WTC11 (cell line): ENCODE data around the gene TMEM143. TPM values are rescaled to one million over a fixed set of nuclear protein-coding genes. Genes with fewer than 3 reads are reported as not detected.
A peak's percentile ranks its signal among the peaks of the same experiment; 100 is the strongest.

Source experiments
- ATAC-seq: fragments of 200-7000 bp; cut with Tn5 transposase; 2 replicates; pipeline ENCODE4 v1.10.0; 2021; ENCODE audit warnings: mild to moderate bottlenecking, moderate library complexity
- Bru-seq: library from RNA; stranded (reverse); fragments of 400-500 nt; gene quantifications from one replicate; lab custom pipeline; 2021; lab: Mats Ljungman, UMichigan
- CTCF ChIA-PET: fragments of 300-600 bp; sonication (Branson Sonifier 250); formaldehyde crosslinking; loops from one replicate; lab custom pipeline; 2021; ENCODE audit warnings: antibody characterized with exemption; lab: Charles Lee
- POLR2A ChIA-PET: fragments of 350-600 bp; sonication (Branson Sonifier 250); formaldehyde crosslinking; loops from one replicate; lab custom pipeline; 2021; ENCODE audit warnings: antibody characterized with exemption; lab: Charles Lee
- DNase-seq: peaks from one replicate; pipeline ENCODE4 v3.0.0; 2021; ENCODE audit warnings: low spot score
- H3K27ac Mint-ChIP-seq: 2 replicates; pipeline ENCODE4 v1.8.0; 2021; ENCODE audit warnings: mixed read lengths
- H3K27me3 Mint-ChIP-seq: 2 replicates; pipeline ENCODE4 v1.8.0; 2021; ENCODE audit warnings: low read depth, mild to moderate bottlenecking, moderate library complexity, mixed read lengths
- H3K36me3 Mint-ChIP-seq: 2 replicates; pipeline ENCODE4 v1.8.0; 2021; ENCODE audit warnings: mixed read lengths
- H3K4me1 Mint-ChIP-seq: 2 replicates; pipeline ENCODE4 v1.8.0; 2022; ENCODE audit warnings: mixed read lengths
- H3K4me3 Mint-ChIP-seq: 2 replicates; pipeline ENCODE4 v1.8.0; 2021; ENCODE audit warnings: mild to moderate bottlenecking, moderate library complexity, mixed read lengths
- H3K9me3 Mint-ChIP-seq: 2 replicates; pipeline ENCODE4 v1.8.0; 2021; ENCODE audit warnings: mixed read lengths
- CBFB ChIP-seq: sonication (generic); formaldehyde crosslinking; IDR thresholded peaks from 2 replicates; pipeline ENCODE4 v1.8.1; 2022; ENCODE audit warnings: mild to moderate bottlenecking, low read depth, missing genetic modification reagents
- E2F5 ChIP-seq: sonication (generic); formaldehyde crosslinking; IDR thresholded peaks from 2 replicates; pipeline ENCODE4 v1.8.1; 2022; ENCODE audit warnings: mild to moderate bottlenecking, moderate library complexity, missing genetic modification reagents
- EMX1 ChIP-seq: fragments of 250-450 bp; sonication (Bioruptor Pico); IDR thresholded peaks from 2 replicates; pipeline ENCODE4 v1.8.0; 2021; ENCODE audit warnings: mild to moderate bottlenecking
- ERG ChIP-seq: fragments of 250-450 bp; sonication (Bioruptor Pico); IDR thresholded peaks from 2 replicates; pipeline ENCODE4 v1.8.0; 2021; ENCODE audit warnings: mild to moderate bottlenecking
- ETV6 ChIP-seq: sonication (generic); formaldehyde crosslinking; IDR thresholded peaks from 2 replicates; pipeline ENCODE4 v1.8.1; 2022; ENCODE audit warnings: mild to moderate bottlenecking, missing genetic modification reagents
- FOXK1 ChIP-seq: sonication (generic); formaldehyde crosslinking; IDR thresholded peaks from 2 replicates; pipeline ENCODE4 v1.8.0; 2022; ENCODE audit warnings: mild to moderate bottlenecking, moderate library complexity, missing genetic modification reagents
- FOXP1 ChIP-seq: sonication (generic); formaldehyde crosslinking; IDR thresholded peaks from 2 replicates; pipeline ENCODE4 v1.8.0; 2022; ENCODE audit warnings: missing genetic modification reagents, mild to moderate bottlenecking, moderate library complexity, borderline replicate concordance
- GABPB1 ChIP-seq: sonication (generic); formaldehyde crosslinking; IDR thresholded peaks from 2 replicates; pipeline ENCODE4 v1.8.1; 2023; ENCODE audit warnings: mild to moderate bottlenecking, missing genetic modification reagents
- IRF2 ChIP-seq: sonication (generic); formaldehyde crosslinking; IDR thresholded peaks from 2 replicates; pipeline ENCODE4 v1.8.0; 2022; ENCODE audit warnings: low read depth, missing genetic modification reagents, borderline replicate concordance
- MAX ChIP-seq: sonication (generic); formaldehyde crosslinking; IDR thresholded peaks from 2 replicates; pipeline ENCODE4 v1.8.0; 2022; ENCODE audit warnings: mild to moderate bottlenecking, missing genetic modification reagents
- MYBL2 ChIP-seq: sonication (generic); formaldehyde crosslinking; IDR thresholded peaks from 2 replicates; pipeline ENCODE4 v1.8.1; 2023; ENCODE audit warnings: mild to moderate bottlenecking, moderate library complexity, missing genetic modification reagents
- NR2C2 ChIP-seq: sonication (generic); formaldehyde crosslinking; IDR thresholded peaks from 2 replicates; pipeline ENCODE4 v1.8.0; 2022; ENCODE audit warnings: mild to moderate bottlenecking, missing genetic modification reagents
- PRDM15 ChIP-seq: sonication (generic); formaldehyde crosslinking; IDR thresholded peaks from 2 replicates; pipeline ENCODE4 v1.8.0; 2022; ENCODE audit warnings: missing genetic modification reagents
- SMAD3 ChIP-seq: sonication (generic); formaldehyde crosslinking; IDR thresholded peaks from 2 replicates; pipeline ENCODE4 v1.8.0; 2022; ENCODE audit warnings: missing genetic modification reagents, mild to moderate bottlenecking, borderline replicate concordance
- SP1 ChIP-seq: sonication (generic); formaldehyde crosslinking; conservative IDR thresholded peaks from 2 replicates; pipeline ENCODE4 v1.8.1; 2022; ENCODE audit warnings: missing genetic modification reagents
- STAT6 ChIP-seq: sonication (generic); formaldehyde crosslinking; conservative IDR thresholded peaks from 2 replicates; pipeline ENCODE4 v1.8.1; 2023; ENCODE audit warnings: mild to moderate bottlenecking, low read depth, missing genetic modification reagents, moderate library complexity
- TCF7 ChIP-seq: sonication (generic); formaldehyde crosslinking; IDR thresholded peaks from 2 replicates; pipeline ENCODE4 v1.8.0; 2022; ENCODE audit warnings: mild to moderate bottlenecking, low read depth, missing genetic modification reagents, moderate library complexity
- TP53 ChIP-seq: sonication (generic); formaldehyde crosslinking; IDR thresholded peaks from 2 replicates; pipeline ENCODE4 v1.8.1; 2023; ENCODE audit warnings: mild to moderate bottlenecking, missing genetic modification reagents
- USF2 ChIP-seq: sonication (generic); formaldehyde crosslinking; IDR thresholded peaks from 2 replicates; pipeline ENCODE4 v1.8.1; 2023; ENCODE audit warnings: mild to moderate bottlenecking, missing genetic modification reagents, moderate library complexity
- ZBTB21 ChIP-seq: sonication (generic); formaldehyde crosslinking; IDR thresholded peaks from 2 replicates; pipeline ENCODE4 v1.8.1; 2023; ENCODE audit warnings: mild to moderate bottlenecking, missing genetic modification reagents, borderline replicate concordance
- ZNF121 ChIP-seq: sonication (generic); formaldehyde crosslinking; IDR thresholded peaks from 2 replicates; pipeline ENCODE4 v1.8.0; 2023; ENCODE audit warnings: missing genetic modification reagents
- ZNF219 ChIP-seq: sonication (generic); formaldehyde crosslinking; IDR thresholded peaks from 2 replicates; pipeline ENCODE4 v1.8.0; 2023; ENCODE audit warnings: missing genetic modification reagents, mild to moderate bottlenecking, borderline replicate concordance
- ZNF263 ChIP-seq: sonication (generic); formaldehyde crosslinking; IDR thresholded peaks from 2 replicates; pipeline ENCODE4 v1.8.1; 2022; ENCODE audit warnings: low read depth, mild to moderate bottlenecking, moderate library complexity, missing genetic modification reagents
- long read RNA-seq, 3 experiments: library from RNA in 1 of 3; library from capped mRNA in 1 of 3; library from polyadenylated mRNA in 1 of 3; unstranded in 2 of 3; stranded (forward) in 1 of 3; transcript quantifications; one replicate each; pipeline ENCODE4 v2.0.0, GENCODE V29; 2021
- total RNA-seq: library from RNA; stranded (reverse); gene quantifications from 3 replicates; pipeline ENCODE4 v1.2.3, GENCODE V29; 2021

TMEM143 gene
- total RNA-seq (20.2 to 29.6 TPM (median 27.0 TPM) in 3 replicates), Bru-seq, nascent RNA (percentile 46 among the genes with signal in this experiment)
- long read RNA-seq, experiment 1, transcript TMEM143-201 (8 exons, 2,560 nt) = major isoform, 30 of 76 reads
- long read RNA-seq, experiment 1, transcript TMEM143-203 (7 exons, 2,272 nt) = minor isoform, 22 of 76 reads
- long read RNA-seq, experiment 1, partial matches to known transcripts = 2 of 76 reads
- long read RNA-seq, experiment 1, other reads (novel, unspliced or antisense) = 22 of 76 reads
- long read RNA-seq, experiment 2, transcript TMEM143-203 (7 exons, 2,272 nt) = minor isoform, 6 of 25 reads
- long read RNA-seq, experiment 2, transcript TMEM143-201 (8 exons, 2,560 nt) = major isoform, 7 of 25 reads
- long read RNA-seq, experiment 2, partial matches to known transcripts = 3 of 25 reads
- long read RNA-seq, experiment 2, other reads (novel, unspliced or antisense) = 6 of 25 reads
- long read RNA-seq, experiment 3, transcript TMEM143-203 (7 exons, 2,272 nt) = major isoform, 6 of 12 reads
- long read RNA-seq, experiment 3, partial matches to known transcripts = 0 of 12 reads
- long read RNA-seq, experiment 3, other reads (novel, unspliced or antisense) = 2 of 12 reads

GRCh38 chr19:48363810-48364597, at the start of gene TMEM143, which contains the start of gene SYNGR4:
Gene TMEM143, minus strand, starts transcription at chr19:48363940. Its CDS starts 20 bp downstream, at chr19:48363920.
Gene SYNGR4, plus strand, starts transcription at chr19:48364367. Its CDS starts 1,476 bp downstream, at chr19:48365843.
- DNase-seq = peak; percentile 99
- POLR2A ChIA-PET = interaction anchor here (0.5 to 2.1 kb wide), 13 partner anchors 13 to 536 kb away, joined by 3 to 15 read pairs (median 5); partner anchors contain the start of genes EMP3, KDELR1 and NUCB1
- Mint-ChIP-seq H3K27ac (peak within 1 kb of the TSS; percentile 97), H3K36me3 (peaks cover 4% of the 10 kb centered on the region; the same call in 1 of the 2 replicates), H3K4me1 (peaks cover 9% of the 10 kb centered on the region), H3K9me3 (no peaks in the 10 kb centered on the region), H3K27me3 (peaks cover 18% of the 10 kb centered on the region), H3K4me3 (peak within 1 kb of the TSS; percentile 81)
- peak; percentile 87 for ATAC-seq
- CTCF ChIA-PET = interaction anchor here (0.6 to 4.8 kb wide), 33 partner anchors 9 to 294 kb away, joined by 3 to 80 read pairs (median 6); partner anchors contain the start of genes GRIN2D, GRWD1 and KDELR1
- TF ChIP-seq TP53 (0 out of 2 replicates have a peak, but pooled peaks have one; percentile 46), SMAD3 (CRISPR knock-in tag) (0 out of 2 replicates have a peak, but pooled peaks have one; percentile 44), STAT6 (no peak), GABPB1 (CRISPR knock-in tag) (0 out of 2 replicates have a peak, but pooled peaks have one; percentile 32), ZNF121 (CRISPR knock-in tag) (no peak), ZBTB21 (peak; percentile 63; the same call in 1 of the 2 replicates), ETV6 (CRISPR knock-in tag) (peak; percentile 88), ERG (CRISPR knock-in tag) (no peak), ZNF263 (CRISPR knock-in tag) (no peak), E2F5 (peak; percentile 89), USF2 (CRISPR knock-in tag) (peak; percentile 28; the same call in 1 of the 2 replicates), MAX (CRISPR knock-in tag) (peak; percentile 90; the same call in 1 of the 2 replicates), ZNF219 (CRISPR knock-in tag) (no peak), FOXK1 (CRISPR knock-in tag) (peak; percentile 79), CBFB (0 out of 2 replicates have a peak, but pooled peaks have one; percentile 10), MYBL2 (CRISPR knock-in tag) (peak; percentile 95), EMX1 (CRISPR knock-in tag) (no peak), PRDM15 (no peak), SP1 (CRISPR knock-in tag) (peak; percentile 98), FOXP1 (peak; percentile 15; the same call in 1 of the 2 replicates), IRF2 (CRISPR knock-in tag) (no peak), NR2C2 (no peak), TCF7 (CRISPR knock-in tag) (no peak)
